Sigmoid colon (tissue), 4 donors: ENCODE measurements around the gene STX4.

ENCODE experiments used
- POLR2A ChIP-seq, 2 donors: fragments of 450-650 bp; IDR thresholded peaks; one replicate each; pipeline ENCODE4 v1.6.1; 2016; ENCODE audit warnings: antibody characterized with exemption in 2 of 2, mild to moderate bottlenecking in 2 of 2, moderate library complexity in 2 of 2
- POLR2AphosphoS5 ChIP-seq, 4 donors: sonication (generic); formaldehyde crosslinking; IDR thresholded peaks; one replicate each; pipeline ENCODE4 v1.6.1; 2017; ENCODE audit warnings: antibody characterized with exemption in 4 of 4
- TF ChIP-seq, protein P1 (sequence below), 4 experiments: fragments of 450-650 bp in 3 of 4; fragments of 200-600 bp in 1 of 4; IDR thresholded peaks; one replicate each; pipeline ENCODE4 v1.5.1; 2016 to 2019; ENCODE audit warnings: antibody characterized with exemption in 4 of 4, mild to moderate bottlenecking in 3 of 4, moderate library complexity in 2 of 4

DNA sequence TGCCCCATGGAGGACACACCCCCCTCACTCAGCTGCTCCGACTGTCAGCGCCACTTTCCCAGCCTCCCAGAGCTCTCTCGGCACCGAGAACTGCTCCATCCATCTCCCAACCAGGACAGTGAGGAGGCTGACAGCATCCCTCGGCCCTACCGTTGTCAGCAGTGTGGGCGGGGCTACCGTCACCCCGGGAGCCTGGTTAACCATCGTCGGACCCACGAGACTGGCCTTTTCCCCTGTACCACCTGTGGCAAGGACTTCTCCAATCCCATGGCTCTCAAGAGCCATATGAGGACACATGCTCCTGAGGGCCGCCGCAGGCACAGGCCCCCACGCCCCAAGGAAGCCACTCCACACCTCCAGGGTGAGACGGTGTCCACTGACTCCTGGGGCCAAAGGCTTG, 43.0 kb downstream of the STX4 start:
- TF ChIP-seq, protein P1, sequence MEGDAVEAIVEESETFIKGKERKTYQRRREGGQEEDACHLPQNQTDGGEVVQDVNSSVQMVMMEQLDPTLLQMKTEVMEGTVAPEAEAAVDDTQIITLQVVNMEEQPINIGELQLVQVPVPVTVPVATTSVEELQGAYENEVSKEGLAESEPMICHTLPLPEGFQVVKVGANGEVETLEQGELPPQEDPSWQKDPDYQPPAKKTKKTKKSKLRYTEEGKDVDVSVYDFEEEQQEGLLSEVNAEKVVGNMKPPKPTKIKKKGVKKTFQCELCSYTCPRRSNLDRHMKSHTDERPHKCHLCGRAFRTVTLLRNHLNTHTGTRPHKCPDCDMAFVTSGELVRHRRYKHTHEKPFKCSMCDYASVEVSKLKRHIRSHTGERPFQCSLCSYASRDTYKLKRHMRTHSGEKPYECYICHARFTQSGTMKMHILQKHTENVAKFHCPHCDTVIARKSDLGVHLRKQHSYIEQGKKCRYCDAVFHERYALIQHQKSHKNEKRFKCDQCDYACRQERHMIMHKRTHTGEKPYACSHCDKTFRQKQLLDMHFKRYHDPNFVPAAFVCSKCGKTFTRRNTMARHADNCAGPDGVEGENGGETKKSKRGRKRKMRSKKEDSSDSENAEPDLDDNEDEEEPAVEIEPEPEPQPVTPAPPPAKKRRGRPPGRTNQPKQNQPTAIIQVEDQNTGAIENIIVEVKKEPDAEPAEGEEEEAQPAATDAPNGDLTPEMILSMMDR (IDR thresholded peaks at IDR 0.05): no peak
- TF ChIP-seq POLR2A (IDR thresholded peaks at IDR 0.05) (no peak), POLR2AphosphoS5 (IDR thresholded peaks at IDR 0.05) (no peak)
